Immature natural killer cell (primary cell): ENCODE results near the gene STOM. TPM values are rescaled to one million over a fixed set of nuclear protein-coding genes. Genes with fewer than 3 reads are reported as not detected.

Experiments used
- DNase-seq, 3 donors: peaks; one replicate each; pipeline ENCODE4 v3.0.0; 2022; ENCODE audit warnings: mixed read lengths in 1 of 3
- H3K27ac Mint-ChIP-seq, 6 donors: one replicate each; pipeline ENCODE4 v1.8.0; 2020; ENCODE audit warnings: mixed read lengths in 6 of 6, mild to moderate bottlenecking in 5 of 6, inconsistent platforms in 4 of 6, moderate library complexity in 3 of 6
- H3K27me3 Mint-ChIP-seq, 3 donors: one replicate each; pipeline ENCODE4 v1.8.0; 2020 to 2021; ENCODE audit warnings: low read depth in 3 of 3, mild to moderate bottlenecking in 3 of 3, mixed read lengths in 3 of 3, moderate library complexity in 3 of 3, inconsistent platforms in 1 of 3
- H3K36me3 Mint-ChIP-seq, 3 donors: one replicate each; pipeline ENCODE4 v1.8.0; 2020; ENCODE audit warnings: mixed read lengths in 3 of 3, inconsistent platforms in 2 of 3, mild to moderate bottlenecking in 2 of 3
- H3K4me1 Mint-ChIP-seq, 2 donors: one replicate each; pipeline ENCODE4 v1.8.0; 2020; ENCODE audit warnings: inconsistent platforms in 2 of 2, mild to moderate bottlenecking in 2 of 2, mixed read lengths in 2 of 2, moderate library complexity in 1 of 2
- H3K4me3 Mint-ChIP-seq, 5 donors: one replicate each; pipeline ENCODE4 v1.8.0; 2020; ENCODE audit warnings: mild to moderate bottlenecking in 5 of 5, mixed read lengths in 5 of 5, inconsistent platforms in 3 of 5, moderate library complexity in 3 of 5
- H3K9me3 Mint-ChIP-seq, 6 donors: one replicate each; pipeline ENCODE4 v1.8.0; 2020; ENCODE audit warnings: mild to moderate bottlenecking in 6 of 6, mixed read lengths in 6 of 6, inconsistent platforms in 4 of 6, moderate library complexity in 3 of 6
- polyA plus RNA-seq, 3 donors: library from polyadenylated mRNA; unstranded; fragments of 300-500 nt; fragmentation: Illumina TruSeq; gene quantifications; one replicate each; pipeline ENCODE4 v1.2.3, GENCODE V29; 2021

The STOM gene
- polyA plus RNA-seq, 3 donors from 2014 or later, result 472 to 632 (median 495) TPM

- DNase-seq, result no peak
- Mint-ChIP-seq H3K36me3 (peaks cover 3 to 34% (median 18%) of the 10 kb centered on the region in 3 donors), H3K4me3 (no peak overlapping the region), H3K27me3 (peaks cover 0 to 3% (median 1%) of the 10 kb centered on the region in 3 donors), H3K4me1 (peaks cover 2 to 4% of the 10 kb centered on the region in 2 donors), H3K27ac (no peak overlapping the region), H3K9me3 (no peaks in the 10 kb centered on the region)
Observed at GRCh38 chr9:121305269-121305994, 64.6 kb downstream of the STOM start.

- peak overlapping the region in 1 of 6 donors; percentile 22 for H3K27ac Mint-ChIP-seq
- H3K9me3 Mint-ChIP-seq, result no peaks in the 10 kb centered on the region
- peaks cover 8 to 30% (median 14%) of the 10 kb centered on the region in 3 donors for H3K36me3 Mint-ChIP-seq
- peaks cover 8 to 11% of the 10 kb centered on the region in 2 donors for H3K4me1 Mint-ChIP-seq
- DNase-seq, result no peak
- peaks cover 0 to 3% (median 0%) of the 10 kb centered on the region in 3 donors for H3K27me3 Mint-ChIP-seq
- no peak overlapping the region for H3K4me3 Mint-ChIP-seq
Observed at GRCh38 chr9:121304707-121305106, 65.3 kb downstream of the STOM start.

- Mint-ChIP-seq H3K4me1 (peaks cover 14 to 19% of the 10 kb centered on the region in 2 donors), H3K36me3 (peaks cover 8 to 30% (median 13%) of the 10 kb centered on the region in 3 donors), H3K27me3 (peaks cover 0 to 3% (median 0%) of the 10 kb centered on the region in 3 donors), H3K27ac (no peak overlapping the region), H3K4me3 (no peak overlapping the region), H3K9me3 (no peaks in the 10 kb centered on the region)
- no peak for DNase-seq
Observed at GRCh38 chr9:121303456-121304451, 66.3 kb downstream of the STOM start.

- H3K4me3 Mint-ChIP-seq, result no peak overlapping the region
- no peak for DNase-seq
Observed at GRCh38 chr9:121302786-121303185, 67.3 kb downstream of the STOM start.

GRCh38 chr9:121302341-121302740, 67.7 kb downstream of the STOM start:
- Mint-ChIP-seq H3K27ac (no peak overlapping the region), H3K4me3 (no peak overlapping the region), H3K36me3 (peaks cover 8 to 24% (median 9%) of the 10 kb centered on the region in 3 donors), H3K9me3 (no peaks in the 10 kb centered on the region), H3K27me3 (peaks cover 0 to 3% (median 0%) of the 10 kb centered on the region in 3 donors), H3K4me1 (peaks cover 22 to 32% of the 10 kb centered on the region in 2 donors)
- DNase-seq, result no peak

More at GRCh38 chr9:121302786-121303185, 67.3 kb downstream of the STOM start:
- H3K36me3 Mint-ChIP-seq, result peaks cover 8 to 27% (median 11%) of the 10 kb centered on the region in 3 donors
- H3K9me3 Mint-ChIP-seq, result no peaks in the 10 kb centered on the region
- H3K27me3 Mint-ChIP-seq, result peaks cover 0 to 3% (median 0%) of the 10 kb centered on the region in 3 donors
- H3K27ac Mint-ChIP-seq, result no peak overlapping the region
- peaks cover 22 to 28% of the 10 kb centered on the region in 2 donors for H3K4me1 Mint-ChIP-seq

- peak overlapping the region in 1 of 5 donors; percentile 6 for H3K4me3 Mint-ChIP-seq
- peaks cover 8 to 24% (median 9%) of the 10 kb centered on the region in 3 donors for H3K36me3 Mint-ChIP-seq
- H3K4me1 Mint-ChIP-seq, result peaks cover 22 to 32% of the 10 kb centered on the region in 2 donors
- peaks cover 0 to 3% (median 0%) of the 10 kb centered on the region in 3 donors for H3K27me3 Mint-ChIP-seq
- H3K9me3 Mint-ChIP-seq, result no peaks in the 10 kb centered on the region
- H3K27ac Mint-ChIP-seq, result no peak overlapping the region
- DNase-seq, result no peak
Observed at GRCh38 chr9:121301881-121302286, 68.2 kb downstream of the STOM start.

- Mint-ChIP-seq H3K27me3 (peaks cover 0 to 3% (median 0%) of the 10 kb centered on the region in 3 donors), H3K4me1 (peaks cover 22 to 32% of the 10 kb centered on the region in 2 donors), H3K36me3 (peaks cover 4 to 19% (median 8%) of the 10 kb centered on the region in 3 donors), H3K4me3 (peak overlapping the region; percentile 85 to 90 (median 87)), H3K9me3 (no peaks in the 10 kb centered on the region), H3K27ac (peak overlapping the region in 5 of 6 donors; percentile 2 to 79 (median 43))
- no peak for DNase-seq
Observed at GRCh38 chr9:121300283-121301119, 69.5 kb downstream of the STOM start.

- DNase-seq, result peak; percentile 26 to 31 (median 30)
- H3K27ac Mint-ChIP-seq, result peak overlapping the region in 5 of 6 donors; percentile 2 to 79 (median 43)
Observed at GRCh38 chr9:121299467-121300282, 70.4 kb downstream of the STOM start.

GRCh38 chr9:121298689-121299466, 71.2 kb downstream of the STOM start:
- H3K27ac Mint-ChIP-seq, result peak overlapping the region in 5 of 6 donors; percentile 33 to 85 (median 73)
- peaks cover 22 to 32% of the 10 kb centered on the region in 2 donors for H3K4me1 Mint-ChIP-seq
- no peak for DNase-seq
- peaks cover 8 to 10% (median 10%) of the 10 kb centered on the region in 3 donors for H3K36me3 Mint-ChIP-seq
- no peaks in the 10 kb centered on the region for H3K9me3 Mint-ChIP-seq
- peak overlapping the region; percentile 70 to 90 (median 81) for H3K4me3 Mint-ChIP-seq
- H3K27me3 Mint-ChIP-seq, result peaks cover 0 to 3% (median 2%) of the 10 kb centered on the region in 3 donors

More at GRCh38 chr9:121299467-121300282, 70.4 kb downstream of the STOM start:
- Mint-ChIP-seq H3K36me3 (peaks cover 8 to 17% (median 9%) of the 10 kb centered on the region in 3 donors), H3K27me3 (peaks cover 0 to 3% (median 1%) of the 10 kb centered on the region in 3 donors), H3K9me3 (no peaks in the 10 kb centered on the region), H3K4me3 (peak overlapping the region; percentile 85 to 90 (median 87)), H3K4me1 (peaks cover 22 to 32% of the 10 kb centered on the region in 2 donors)

- Mint-ChIP-seq H3K4me1 (peaks cover 22 to 32% of the 10 kb centered on the region in 2 donors), H3K9me3 (no peaks in the 10 kb centered on the region), H3K4me3 (peak overlapping the region in 4 of 5 donors; percentile 7 to 90 (median 64)), H3K27ac (peak overlapping the region; percentile 17 to 85 (median 70)), H3K27me3 (peaks cover 0 to 3% (median 2%) of the 10 kb centered on the region in 3 donors), H3K36me3 (peaks cover 4 to 6% (median 6%) of the 10 kb centered on the region in 3 donors)
- DNase-seq, result no peak
Observed at GRCh38 chr9:121298016-121298538, 72.0 kb downstream of the STOM start.

- Mint-ChIP-seq H3K4me3 (no peak overlapping the region), H3K36me3 (peaks cover 4 to 6% (median 6%) of the 10 kb centered on the region in 3 donors), H3K27ac (peak overlapping the region in 3 of 6 donors; percentile 5 to 68 (median 23)), H3K27me3 (peaks cover 0 to 3% (median 2%) of the 10 kb centered on the region in 3 donors), H3K9me3 (no peaks in the 10 kb centered on the region), H3K4me1 (peaks cover 22 to 32% of the 10 kb centered on the region in 2 donors)
- no peak for DNase-seq
Observed at GRCh38 chr9:121297389-121297788, 72.7 kb downstream of the STOM start.
